HG03175 (cell line): ENCODE measurements around the gene CTDNEP1.
A peak's percentile ranks its signal among the peaks of the same experiment; 100 is the strongest.

Source experiments
- ATAC-seq: cut with Tn5 transposase; IDR thresholded peaks from one replicate; pipeline ENCODE4 v1.9.1; 2021; ENCODE audit warnings: mild to moderate bottlenecking, moderate library complexity; ENCODE audit not compliant: unreplicated experiment

Gene CTDNEP1

DNA sequence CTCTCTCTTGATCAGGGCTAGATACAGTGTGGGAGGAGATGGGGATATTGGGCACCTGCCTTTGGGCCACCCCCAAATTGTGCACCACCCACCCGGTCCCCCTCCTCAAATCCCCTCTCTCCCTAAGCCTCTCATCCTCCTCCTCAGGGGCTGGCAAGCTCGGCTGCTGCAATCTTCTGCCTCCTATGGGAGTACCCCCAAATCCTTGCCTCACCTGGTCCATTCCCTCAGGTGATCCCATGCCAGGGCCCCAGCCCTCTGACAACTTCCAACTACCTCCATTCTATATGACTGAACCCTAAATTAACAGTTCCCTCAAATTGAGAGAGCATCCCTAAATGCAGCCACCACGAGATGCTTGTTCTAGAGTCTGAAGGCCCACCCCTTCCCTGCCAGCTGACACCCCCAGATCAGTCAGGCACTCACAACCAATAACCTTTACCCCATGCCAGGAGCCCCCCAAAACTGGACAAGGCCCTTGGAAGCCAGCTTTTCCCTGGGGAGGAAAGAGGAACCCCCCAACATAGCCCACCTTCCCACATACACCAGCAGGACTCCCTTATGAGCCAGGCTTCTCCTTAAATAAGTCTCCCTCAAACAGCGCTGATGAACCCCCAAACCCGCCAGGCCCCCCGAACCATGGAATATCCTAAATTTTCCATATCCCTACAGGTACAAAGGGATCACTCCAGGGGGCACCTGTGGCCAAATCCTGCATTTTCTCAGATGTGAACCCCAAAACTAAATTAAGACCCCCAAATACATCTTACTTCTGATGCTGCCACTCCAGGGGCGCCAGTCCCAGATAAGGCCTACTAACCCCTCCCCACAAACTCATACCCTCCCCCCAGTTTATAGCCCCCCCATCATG is 35.1 kb downstream of the CTDNEP1 start:
- no peak for ATAC-seq

GRCh38 chr17:7215652-7216180 is 35.8 kb downstream of the CTDNEP1 start:
- no peak for ATAC-seq

- ATAC-seq = no peak
Observed at GRCh38 chr17:7215136-7215638, 36.3 kb downstream of the CTDNEP1 start.

DNA sequence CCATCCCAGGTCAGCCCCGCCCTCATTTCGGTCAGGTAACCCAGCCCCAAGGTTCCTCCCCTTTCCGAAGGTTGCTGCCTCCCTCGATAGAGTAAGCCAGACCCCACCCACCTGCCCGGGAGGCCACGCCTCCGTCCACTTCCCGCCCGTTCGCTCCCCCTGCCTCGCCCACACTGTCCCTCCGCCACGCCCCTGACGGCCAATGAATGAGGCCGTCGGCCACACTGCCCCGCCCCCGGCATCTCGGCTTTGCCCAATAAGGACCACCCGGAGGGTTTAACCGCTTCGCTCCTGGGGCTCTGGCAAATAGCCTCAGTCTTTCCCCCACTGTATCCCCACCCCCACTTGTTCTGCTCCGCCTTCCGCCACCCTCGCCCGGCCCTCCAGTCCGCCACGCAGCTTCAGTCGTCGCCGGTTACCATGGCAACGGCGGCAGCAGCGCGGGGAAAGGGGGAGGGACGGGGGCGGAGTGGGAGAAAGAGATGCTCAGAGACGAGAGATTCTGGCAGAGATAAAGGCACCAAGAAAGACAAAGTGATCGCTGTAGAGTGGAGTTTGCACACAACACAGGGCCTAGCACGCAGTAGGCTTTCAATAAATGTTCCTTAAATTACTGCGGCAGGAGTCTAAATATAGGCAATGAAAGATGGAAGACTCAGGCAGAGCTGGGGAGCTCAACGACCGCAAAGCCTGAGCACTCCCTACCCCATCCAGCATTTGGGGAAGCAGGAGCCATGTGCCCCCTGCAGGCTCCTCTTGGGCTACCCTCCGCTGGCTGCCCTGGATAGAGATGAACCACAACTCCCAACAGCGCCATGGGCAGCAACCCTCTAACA is 37.0 kb downstream of the CTDNEP1 start:
- ATAC-seq = peak; percentile 76

DNA sequence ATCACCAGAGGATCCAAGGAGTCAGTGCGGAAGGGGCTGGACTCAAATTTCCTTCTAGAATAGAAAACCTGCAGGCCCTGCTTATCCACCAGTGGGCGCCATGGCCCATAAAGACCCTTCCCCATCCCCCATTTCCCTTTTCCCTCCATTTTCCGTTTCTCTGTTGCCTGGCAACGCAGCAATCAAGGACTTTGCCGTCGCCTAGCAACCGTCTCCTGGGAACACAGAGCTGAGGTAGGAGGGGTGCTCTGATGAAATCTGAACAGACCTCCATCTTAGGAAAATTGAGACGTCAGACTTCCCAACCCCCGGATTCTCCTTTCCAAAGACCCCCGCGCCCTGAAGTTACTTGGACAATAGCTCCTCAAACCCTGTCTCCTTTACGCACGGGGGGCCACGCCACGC is 37.6 kb downstream of the CTDNEP1 start:
- ATAC-seq = no peak

DNA sequence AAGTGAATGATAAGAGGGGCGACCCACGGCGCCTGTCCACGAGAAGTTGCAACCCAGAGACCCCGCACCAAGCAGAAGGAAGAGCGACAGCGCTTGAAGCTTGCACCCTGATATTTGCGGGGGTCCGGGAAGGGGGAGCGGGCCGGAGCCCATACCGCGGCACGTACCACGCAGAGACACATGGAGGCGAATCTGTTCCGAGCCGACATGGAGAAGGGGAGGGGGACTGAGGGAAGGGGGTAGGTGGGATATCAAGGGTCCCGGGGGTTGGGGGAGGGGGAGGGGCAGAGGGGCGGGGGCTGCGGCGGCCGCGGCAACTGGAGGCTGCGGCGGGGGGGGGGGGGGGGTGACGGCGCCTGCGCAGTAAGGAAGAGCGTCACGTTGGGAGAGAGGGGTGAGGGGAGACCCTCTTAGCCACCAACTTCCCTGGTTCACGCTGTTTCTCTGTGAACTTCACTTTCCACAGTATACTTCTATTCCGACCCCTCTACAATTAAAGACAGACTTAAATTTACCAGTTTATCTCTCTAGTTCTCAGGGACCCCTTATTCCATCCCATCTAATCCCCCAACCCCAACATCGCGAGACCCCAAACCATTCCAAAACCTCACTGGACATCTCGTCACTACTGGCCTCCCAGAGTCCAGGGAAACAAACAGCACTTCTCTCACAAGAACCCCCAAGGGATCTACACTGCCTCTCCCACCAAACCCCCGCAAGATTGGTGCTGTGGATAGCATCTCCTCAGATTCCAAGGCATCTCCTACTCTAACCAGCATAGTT is 39.9 kb downstream of the CTDNEP1 start:
- ATAC-seq = no peak

DNA sequence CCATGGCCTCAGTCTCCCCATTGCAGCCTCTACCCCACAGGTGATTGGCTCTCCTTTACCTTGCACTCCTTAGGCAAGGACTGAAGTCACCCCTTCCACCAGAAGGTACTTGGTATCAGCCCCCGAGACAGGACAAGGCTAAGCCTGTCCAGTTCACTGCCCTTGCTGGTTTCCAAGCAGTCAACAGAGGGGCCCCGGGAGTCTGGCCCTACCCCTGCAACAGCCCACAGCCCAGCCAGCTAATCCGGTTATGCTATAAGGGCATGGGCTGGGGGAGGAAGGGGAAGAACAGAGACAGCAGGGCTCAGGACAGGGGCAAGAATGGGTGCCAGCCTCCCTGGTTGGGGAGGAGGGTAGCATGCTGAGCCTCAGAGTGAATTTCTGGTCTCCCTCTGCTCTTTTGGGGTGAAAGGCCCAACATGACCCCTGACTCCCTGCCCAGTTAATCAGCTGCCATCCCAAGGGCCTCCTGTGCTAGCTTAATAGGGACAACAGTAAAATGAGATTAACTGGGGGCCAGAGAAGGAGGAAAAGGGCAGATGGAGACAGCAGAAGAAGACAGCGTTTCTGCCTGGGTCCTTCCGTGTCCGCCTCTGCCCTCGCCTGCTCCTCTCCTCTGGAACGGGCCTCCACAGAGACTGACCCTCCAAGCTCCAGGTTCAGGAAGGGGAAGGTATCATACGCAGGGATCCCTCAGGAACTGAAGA is 42.6 kb downstream of the CTDNEP1 start:
- ATAC-seq = no peak

DNA sequence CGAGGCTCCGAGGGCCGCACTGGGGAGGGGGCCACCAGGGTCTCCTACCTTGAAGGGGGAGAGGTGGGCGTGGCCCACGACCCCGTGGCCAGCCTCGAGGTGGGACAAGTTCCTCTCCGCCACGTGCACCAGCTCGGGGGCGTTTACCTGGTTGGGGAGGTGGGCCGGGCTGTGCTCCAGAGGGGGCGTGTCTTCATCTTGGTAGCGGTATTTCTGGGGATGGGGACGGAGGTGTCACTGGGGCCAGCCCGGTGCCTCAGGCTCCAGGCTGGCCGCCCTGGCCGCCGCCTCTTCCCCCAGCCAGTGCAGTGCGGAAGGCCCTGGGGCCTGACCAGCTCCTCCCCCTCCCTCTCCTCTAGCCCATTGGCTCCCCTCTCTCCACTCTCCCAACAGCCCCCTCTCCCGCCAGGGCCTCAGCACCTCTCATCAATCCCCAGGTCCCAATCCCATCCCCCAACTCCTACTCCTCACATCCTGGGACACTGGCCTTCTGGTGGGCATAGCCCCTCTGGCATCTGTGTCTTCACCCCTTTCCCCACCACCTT is 43.4 kb downstream of the CTDNEP1 start:
- ATAC-seq = no peak

DNA sequence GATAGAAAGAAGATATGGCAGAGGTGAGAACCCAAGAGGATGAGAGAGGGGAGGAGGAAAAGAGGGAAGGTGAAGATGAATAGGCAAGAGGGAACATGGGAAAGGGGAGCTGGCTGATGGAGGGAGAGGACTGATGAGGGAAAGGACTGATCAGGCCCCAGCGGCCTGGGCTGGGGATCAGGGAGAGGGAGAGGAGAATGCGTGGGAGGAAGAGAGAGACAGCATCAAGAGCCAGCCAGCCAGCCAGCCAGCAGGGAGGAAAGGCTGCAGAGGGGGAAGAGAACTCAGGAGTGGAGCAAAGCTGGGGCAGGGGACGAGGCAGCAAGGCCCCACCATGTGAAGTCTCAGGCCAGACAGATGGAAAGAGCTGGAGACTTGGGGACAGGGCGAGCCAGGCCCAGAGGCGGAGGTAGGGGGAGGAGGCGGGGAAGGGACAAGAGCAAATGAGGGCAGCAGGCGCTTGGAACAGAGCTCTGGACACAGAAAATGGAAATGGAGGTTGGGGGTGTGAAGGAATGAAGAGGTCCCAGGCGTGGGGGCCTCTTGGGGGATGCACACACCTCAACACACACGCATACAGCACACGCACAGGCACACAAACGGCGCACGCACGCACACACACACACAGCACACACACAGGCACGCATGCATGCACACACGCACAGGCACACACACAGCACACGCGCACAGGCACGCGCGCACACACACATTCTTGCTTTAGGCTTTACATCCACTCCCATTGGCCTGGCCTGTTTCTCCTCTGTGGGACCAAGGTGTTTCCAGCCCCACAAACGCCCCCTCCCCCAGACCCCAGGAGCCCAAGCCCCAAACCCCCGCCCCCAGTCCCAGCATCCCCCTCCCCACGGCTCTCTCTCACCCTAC is 44.2 kb downstream of the CTDNEP1 start:
- ATAC-seq = no peak

DNA sequence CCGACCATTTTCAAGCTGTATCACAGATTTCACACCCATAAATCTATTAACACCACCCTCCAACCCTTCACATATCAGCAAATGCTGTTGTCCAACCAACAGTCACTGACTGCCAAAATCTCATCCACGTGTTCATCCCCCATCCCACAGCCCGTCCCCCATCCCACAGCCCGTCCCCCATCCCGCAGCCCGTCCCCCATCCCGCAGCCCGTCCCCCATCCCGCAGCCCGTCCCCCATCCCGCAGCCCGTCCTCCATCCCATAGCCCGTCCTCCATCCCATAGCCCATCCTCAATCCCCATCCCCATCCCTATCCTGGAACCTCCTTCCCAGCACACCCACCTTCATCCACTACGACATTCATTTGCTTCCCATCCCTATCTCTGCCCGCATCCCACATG is 46.0 kb downstream of the CTDNEP1 start:
- no peak for ATAC-seq

DNA sequence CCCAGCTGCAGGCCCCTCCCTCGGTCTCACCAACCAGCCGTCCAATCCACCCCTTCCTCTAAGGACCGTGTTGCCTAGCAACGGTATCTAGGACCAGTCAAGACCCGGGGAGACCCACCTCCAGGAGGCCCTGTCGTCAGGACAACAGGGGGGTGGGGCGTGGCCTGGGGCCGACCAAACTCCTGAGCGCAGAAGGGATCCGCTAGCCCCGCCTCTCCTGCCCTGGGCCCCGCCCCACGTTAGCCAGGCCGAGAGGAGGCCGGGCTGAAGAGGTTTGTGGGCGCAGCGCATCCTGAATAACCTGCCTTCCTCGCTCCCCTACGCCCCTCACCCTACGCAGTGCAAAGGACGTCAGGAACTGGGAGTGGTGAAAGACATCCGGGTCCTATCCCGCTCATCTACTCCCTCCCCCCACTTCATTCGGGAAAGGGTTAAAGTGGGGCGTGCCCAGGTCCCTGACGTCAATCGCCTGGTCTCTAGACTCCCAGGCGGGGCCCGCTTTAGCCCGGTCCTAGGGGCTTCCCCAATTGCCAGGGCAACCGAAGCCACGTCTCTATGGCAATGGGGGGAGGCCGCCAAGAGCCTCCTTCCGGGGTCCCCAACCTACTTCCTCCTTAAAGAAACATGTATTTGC is 46.6 kb downstream of the CTDNEP1 start:
- ATAC-seq = peak; percentile 82

DNA sequence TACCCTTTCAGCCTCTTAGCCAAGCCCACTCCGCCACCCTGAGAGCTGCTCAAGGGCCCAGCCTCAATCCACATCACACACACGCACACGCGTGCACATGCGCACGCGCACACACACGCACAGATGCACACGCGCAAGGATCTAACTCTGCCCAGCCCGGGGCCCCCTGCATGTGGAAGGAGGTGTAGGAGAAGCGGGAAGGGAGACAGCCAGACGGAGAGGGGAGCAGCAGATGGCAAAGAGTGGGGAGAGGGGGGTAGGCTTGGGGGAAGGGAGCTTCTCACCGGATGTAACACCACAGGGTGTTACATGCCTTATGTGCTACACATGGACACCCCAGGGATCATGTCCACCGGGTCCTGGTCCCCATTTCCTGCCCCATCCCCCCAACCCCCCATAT is 47.2 kb downstream of the CTDNEP1 start:
- ATAC-seq = no peak

- ATAC-seq = no peak
Observed at GRCh38 chr17:7203391-7203790, 48.1 kb downstream of the CTDNEP1 start.

DNA sequence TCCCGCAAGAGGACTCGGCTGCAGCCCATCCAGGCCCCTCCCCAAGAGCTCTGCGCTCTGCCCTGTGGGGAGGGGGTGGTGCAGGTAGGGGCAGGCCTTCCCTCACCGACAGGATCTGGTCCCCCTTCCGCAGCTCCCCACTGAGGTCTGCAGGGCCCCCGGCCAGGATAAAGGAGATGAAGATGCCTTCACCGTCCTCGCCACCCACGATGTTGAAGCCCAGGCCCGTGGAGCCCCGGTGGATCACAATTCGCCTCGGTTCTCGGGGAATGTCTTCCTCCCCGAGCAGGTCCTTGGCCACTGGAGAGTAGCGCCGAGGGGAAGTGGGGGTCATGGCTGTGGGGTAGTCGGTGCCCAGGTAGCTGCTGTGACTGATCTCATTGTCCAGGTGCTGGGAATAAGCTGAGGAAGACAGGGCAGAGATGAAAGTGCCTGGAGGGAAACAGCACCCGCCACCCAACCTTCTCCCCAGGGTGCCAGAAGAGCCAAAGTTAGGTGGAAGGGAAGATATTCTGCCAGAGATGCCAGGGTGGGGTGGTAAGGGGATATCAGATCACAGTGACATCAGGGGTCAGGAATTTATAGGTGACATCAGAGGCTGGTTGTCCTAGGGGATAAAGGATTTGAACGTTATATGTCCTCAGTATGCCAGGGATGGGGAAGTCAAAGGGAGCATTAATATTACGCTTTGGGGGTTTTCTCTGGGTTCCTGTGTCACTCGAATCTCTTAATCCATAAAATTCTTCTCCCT is 54.7 kb downstream of the CTDNEP1 start:
- ATAC-seq = no peak

DNA sequence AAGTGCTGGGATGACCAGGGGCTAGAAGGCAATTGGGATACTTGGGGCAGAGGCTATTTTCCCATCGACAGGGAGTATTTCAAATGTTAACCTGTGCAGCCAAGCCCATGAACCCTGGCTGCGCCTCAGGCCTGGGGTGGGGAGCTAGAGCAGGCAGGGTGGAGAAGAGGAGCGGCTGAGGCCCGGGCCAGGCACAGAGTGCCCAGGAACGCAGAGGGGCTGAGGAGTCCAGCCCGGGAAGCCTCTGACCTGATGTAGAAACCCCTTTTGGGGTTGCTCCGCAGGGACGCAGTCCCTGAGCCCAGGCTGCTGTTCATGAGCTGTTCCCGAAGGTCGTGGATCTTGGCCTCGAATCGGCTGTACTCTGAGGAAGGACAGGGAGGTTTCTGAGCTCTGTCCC is 55.6 kb downstream of the CTDNEP1 start:
- no peak for ATAC-seq
